Measurements from ENCODE around the gene BHLHA15.

GRCh38 chr7:98206451-98207330 is 4.5 kb upstream of the BHLHA15 start:
- TF ChIP-seq, protein P1, sequence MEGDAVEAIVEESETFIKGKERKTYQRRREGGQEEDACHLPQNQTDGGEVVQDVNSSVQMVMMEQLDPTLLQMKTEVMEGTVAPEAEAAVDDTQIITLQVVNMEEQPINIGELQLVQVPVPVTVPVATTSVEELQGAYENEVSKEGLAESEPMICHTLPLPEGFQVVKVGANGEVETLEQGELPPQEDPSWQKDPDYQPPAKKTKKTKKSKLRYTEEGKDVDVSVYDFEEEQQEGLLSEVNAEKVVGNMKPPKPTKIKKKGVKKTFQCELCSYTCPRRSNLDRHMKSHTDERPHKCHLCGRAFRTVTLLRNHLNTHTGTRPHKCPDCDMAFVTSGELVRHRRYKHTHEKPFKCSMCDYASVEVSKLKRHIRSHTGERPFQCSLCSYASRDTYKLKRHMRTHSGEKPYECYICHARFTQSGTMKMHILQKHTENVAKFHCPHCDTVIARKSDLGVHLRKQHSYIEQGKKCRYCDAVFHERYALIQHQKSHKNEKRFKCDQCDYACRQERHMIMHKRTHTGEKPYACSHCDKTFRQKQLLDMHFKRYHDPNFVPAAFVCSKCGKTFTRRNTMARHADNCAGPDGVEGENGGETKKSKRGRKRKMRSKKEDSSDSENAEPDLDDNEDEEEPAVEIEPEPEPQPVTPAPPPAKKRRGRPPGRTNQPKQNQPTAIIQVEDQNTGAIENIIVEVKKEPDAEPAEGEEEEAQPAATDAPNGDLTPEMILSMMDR (conservative IDR thresholded peaks at IDR 0.05 in 1 of 2, IDR thresholded peaks at IDR 0.05 in 1 of 2; ENCODE audit: low read depth in 1 of 2, low read length in 2 of 2): no peak
- TF ChIP-seq EZH2 (IDR thresholded peaks at IDR 0.05; ENCODE audit: low read length, missing control alignments): no peak
